ENCODE measurements around the gene TIRAP.

TIRAP gene

DNA sequence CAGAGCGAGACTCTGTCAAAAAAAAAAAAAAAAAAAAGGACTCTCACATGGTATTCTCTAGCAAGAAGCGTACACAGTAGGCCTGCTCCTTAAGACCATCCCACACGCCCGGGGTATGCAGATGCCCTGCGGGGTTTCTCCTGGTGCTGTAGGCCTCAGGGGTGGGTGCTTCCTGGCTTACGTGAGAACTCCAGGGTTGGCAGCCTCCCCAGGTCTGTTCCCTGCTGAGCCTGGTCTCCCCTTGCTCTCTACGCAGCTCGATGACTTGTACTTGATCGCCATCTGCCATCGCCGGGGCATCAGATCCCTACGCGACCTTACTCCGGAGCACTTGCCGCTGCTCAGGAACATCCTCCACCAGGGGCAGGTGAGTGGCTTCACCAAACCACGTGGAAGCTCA lies 60.2 kb downstream of the TIRAP start:
- no peak for DNase-seq (ENCODE audit: low spot score)

Measured in hematopoietic multipotent progenitor cell treated with erythropoietin and hydrocortisone succinate and interleukin-3 and kit ligand, for 17 days (in vitro differentiated cells).